Spleen (tissue), 7 donors: ENCODE measurements around the gene CCDC87.

ENCODE experiments used
- CTCF ChIP-seq, 11 experiments: fragments of 200-600 bp in 7 of 11; fragments of 450-650 bp in 4 of 11; sonication (generic) in 4 of 11; IDR thresholded peaks in 8 of 11; conservative IDR thresholded peaks in 3 of 11; 1 replicate in 7 of 11; 2 replicates in 4 of 11; pipeline versions ENCODE4 v1.4.0 to v1.8.0; 2016 to 2021; ENCODE audit warnings: antibody characterized with exemption in 11 of 11, inconsistent platforms in 4 of 11, mild to moderate bottlenecking in 1 of 11
- POLR2A ChIP-seq, 3 donors: fragments of 450-650 bp; IDR thresholded peaks; one replicate each; pipeline ENCODE4 v1.5.1; 2017; ENCODE audit warnings: antibody characterized with exemption in 3 of 3, mild to moderate bottlenecking in 1 of 3
- POLR2AphosphoS5 ChIP-seq, 3 donors: sonication (generic); formaldehyde crosslinking; IDR thresholded peaks; one replicate each; pipeline ENCODE4 v1.5.1; 2017; ENCODE audit warnings: antibody characterized with exemption in 3 of 3
- donor health status: DM: no; HTN: no; CAD: no; lungs with moderate emphysema.
- donor health status: DM: no; HTN: no; CAD: no.
- donor health status: DM: no; HTN: no; CAD: no.

DNA sequence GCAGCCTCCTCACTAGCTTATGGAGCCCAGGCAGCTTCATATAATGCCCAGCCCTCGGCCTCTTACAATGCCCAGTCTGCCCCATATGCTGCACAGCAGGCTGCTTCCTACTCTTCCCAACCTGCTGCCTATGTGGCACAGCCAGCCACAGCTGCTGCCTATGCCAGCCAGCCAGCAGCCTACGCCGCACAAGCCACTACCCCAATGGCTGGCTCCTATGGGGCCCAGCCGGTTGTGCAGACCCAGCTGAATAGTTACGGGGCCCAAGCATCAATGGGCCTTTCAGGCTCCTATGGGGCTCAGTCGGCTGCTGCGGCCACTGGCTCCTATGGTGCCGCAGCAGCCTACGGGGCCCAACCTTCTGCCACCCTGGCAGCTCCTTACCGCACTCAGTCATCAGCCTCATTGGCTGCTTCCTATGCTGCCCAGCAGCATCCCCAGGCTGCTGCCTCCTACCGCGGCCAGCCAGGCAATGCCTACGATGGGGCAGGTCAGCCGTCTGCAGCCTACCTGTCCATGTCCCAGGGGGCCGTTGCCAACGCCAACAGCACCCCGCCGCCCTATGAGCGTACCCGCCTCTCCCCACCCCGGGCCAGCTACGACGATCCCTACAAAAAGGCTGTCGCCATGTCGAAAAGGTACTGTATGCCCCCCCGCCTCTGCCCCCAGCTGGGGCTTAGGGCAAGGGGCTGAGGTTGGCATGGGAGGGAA, 32.3 kb upstream of the CCDC87 start:
- TF ChIP-seq CTCF (IDR thresholded peaks at IDR 0.05 in 8 of 11, conservative IDR thresholded peaks at IDR 0.05 in 3 of 11) (no peak), POLR2A (IDR thresholded peaks at IDR 0.05) (no peak), POLR2AphosphoS5 (IDR thresholded peaks at IDR 0.05) (peak in 1 of 3 donors; percentile 75)
